Neural cell (in vitro differentiated cells): Measurements from ENCODE around the gene S100A16. TPM values are rescaled to one million over a fixed set of nuclear protein-coding genes. Genes with fewer than 3 reads are reported as not detected.

Experiments
- H2AFZ ChIP-seq: fragments of 200-600, 300-800 bp; sonication (generic), shearing (Covaris generic); 2 replicates; pipeline ENCODE4 v1.6.0; 2014; ENCODE audit warnings: low read depth, mild to moderate bottlenecking, antibody characterized with exemption, low read length, moderate library complexity
- H3F3A ChIP-seq: fragments of 200-600 bp; shearing (Covaris generic); 2 replicates; pipeline ENCODE4 v1.6.1; 2016; ENCODE audit warnings: mild to moderate bottlenecking, moderate library complexity, mixed read lengths, antibody characterized with exemption, low read length; ENCODE audit not compliant: insufficient read depth, poor library complexity, severe bottlenecking
- H3K27ac ChIP-seq: fragments of 200-600, 300-800 bp; sonication (generic), shearing (Covaris generic); 2 replicates; pipeline ENCODE4 v1.5.1; 2014; ENCODE audit warnings: mild to moderate bottlenecking, low read length, moderate library complexity
- H3K27me3 ChIP-seq: fragments of 300-800, 200-600 bp; sonication (generic), shearing (Covaris generic); 2 replicates; pipeline ENCODE4 v1.6.0; 2014; ENCODE audit warnings: mild to moderate bottlenecking, low read depth, low read length, moderate library complexity; ENCODE audit not compliant: insufficient read depth
- H3K36me3 ChIP-seq: fragments of 300-800, 200-600 bp; sonication (generic), shearing (Covaris generic); 2 replicates; pipeline ENCODE4 v1.5.1; 2014; ENCODE audit warnings: mild to moderate bottlenecking, antibody characterized with exemption, low read length, moderate library complexity; ENCODE audit not compliant: insufficient read depth
- H3K4me2 ChIP-seq: fragments of 300-800, 200-600 bp; sonication (generic), shearing (Covaris generic); 2 replicates; pipeline ENCODE4 v1.6.0; 2014; ENCODE audit warnings: mild to moderate bottlenecking, low read length
- H3K4me3 ChIP-seq: fragments of 300-800, 200-600 bp; sonication (generic), shearing (Covaris generic); 2 replicates; pipeline ENCODE4 v1.5.1; 2014; ENCODE audit warnings: mild to moderate bottlenecking, low read length, moderate library complexity
- H3K79me2 ChIP-seq: fragments of 200-600 bp; shearing (Covaris generic); replicated peaks from 2 replicates; pipeline ENCODE4 v1.6.0; 2014; ENCODE audit warnings: mild to moderate bottlenecking, low read length, moderate library complexity; ENCODE audit not compliant: insufficient read depth
- H3K9ac ChIP-seq: fragments of 300-800, 200-600 bp; sonication (generic), shearing (Covaris generic); 2 replicates; pipeline ENCODE4 v1.6.1; 2016; ENCODE audit warnings: mild to moderate bottlenecking, low read length, mixed read lengths
- H3K9me2 ChIP-seq: fragments of 200-600 bp; shearing (Covaris generic); 2 replicates; pipeline ENCODE4 v1.6.1; 2016; ENCODE audit warnings: mild to moderate bottlenecking, low read length, mixed read lengths; ENCODE audit not compliant: insufficient read depth
- H3K9me3 ChIP-seq: fragments of 200-600, 300-800 bp; sonication (generic), shearing (Covaris generic); 2 replicates; pipeline ENCODE4 v1.6.1; 2016; ENCODE audit warnings: mild to moderate bottlenecking, mixed run types, low read length, moderate library complexity, mixed read lengths
- H4K20me1 ChIP-seq: fragments of 200-600 bp; shearing (Covaris generic); 2 replicates; pipeline ENCODE4 v1.6.1; 2016; ENCODE audit warnings: mild to moderate bottlenecking, mixed run types; ENCODE audit not compliant: insufficient read depth
- EP300 ChIP-seq: fragments of 450-650 bp; conservative IDR thresholded peaks from 2 replicates; pipeline ENCODE4 v1.6.1; 2014; ENCODE audit warnings: antibody characterized with exemption, mild to moderate bottlenecking, moderate library complexity; ENCODE audit not compliant: poor library complexity, severe bottlenecking
- EZH2 ChIP-seq: fragments of 200-600, 300-800 bp; shearing (Covaris generic), sonication (generic); IDR thresholded peaks from 2 replicates; pipeline ENCODE4 v1.6.1; 2014; ENCODE audit warnings: antibody characterized with exemption, low read length, borderline replicate concordance, mild to moderate bottlenecking; ENCODE audit not compliant: insufficient read depth, poor library complexity, severe bottlenecking
- MXI1 ChIP-seq: fragments of 450-650 bp; conservative IDR thresholded peaks from 2 replicates; pipeline ENCODE4 v1.6.1; 2014; ENCODE audit warnings: antibody characterized with exemption, mild to moderate bottlenecking; ENCODE audit not compliant: poor library complexity, severe bottlenecking
- POLR2AphosphoS5 ChIP-seq: IDR thresholded peaks from 2 replicates; pipeline ENCODE4 v1.6.1; 2012
- RAD21 ChIP-seq: fragments of 450-650 bp; conservative IDR thresholded peaks from 2 replicates; pipeline ENCODE4 v1.6.1; 2014; ENCODE audit warnings: antibody characterized with exemption, mild to moderate bottlenecking, moderate library complexity
- SMC3 ChIP-seq: fragments of 450-650 bp; conservative IDR thresholded peaks from 2 replicates; pipeline ENCODE4 v1.6.1; 2014; ENCODE audit warnings: antibody characterized with exemption, mild to moderate bottlenecking, moderate library complexity; ENCODE audit not compliant: poor library complexity
- TAF1 ChIP-seq: IDR thresholded peaks from 2 replicates; pipeline ENCODE4 v1.6.1; 2012; ENCODE audit warnings: low read depth
- polyA plus RNA-seq: library from polyadenylated mRNA; depleted of rRNA; stranded (reverse); fragments of >200 nt; gene quantifications from 2 replicates; pipeline ENCODE4 v1.2.3, GENCODE V29; 2014
- TF ChIP-seq, protein P1 (sequence below): fragments of 450-650 bp; IDR thresholded peaks from 2 replicates; pipeline ENCODE4 v1.5.1; 2014; ENCODE audit warnings: antibody characterized with exemption, mild to moderate bottlenecking, moderate library complexity; ENCODE audit not compliant: poor library complexity, severe bottlenecking
- TF ChIP-seq, protein P2 (sequence below): IDR thresholded peaks from 2 replicates; pipeline ENCODE4 v1.6.1; 2012; ENCODE audit warnings: borderline replicate concordance

Gene S100A16
- polyA plus RNA-seq, 1 donor from 2014 or later: not detected

GRCh38 chr1:153566414-153567371, 46.2 kb downstream of the S100A16 start:
- H3K9ac ChIP-seq: no peak overlapping the region
- no peaks in the 10 kb centered on the region for H3K36me3 ChIP-seq
- no peak overlapping the region for H3K4me2 ChIP-seq
- no peak overlapping the region for H3K27ac ChIP-seq
- H3F3A ChIP-seq: no peaks in the 10 kb centered on the region
- no peaks in the 10 kb centered on the region for H3K27me3 ChIP-seq
- no peak for TF ChIP-seq TAF1
- no peak for TF ChIP-seq RAD21
- TF ChIP-seq SMC3: no peak
- TF ChIP-seq EP300: no peak
- TF ChIP-seq MXI1: no peak
- TF ChIP-seq POLR2AphosphoS5: no peak
- TF ChIP-seq, protein P1, sequence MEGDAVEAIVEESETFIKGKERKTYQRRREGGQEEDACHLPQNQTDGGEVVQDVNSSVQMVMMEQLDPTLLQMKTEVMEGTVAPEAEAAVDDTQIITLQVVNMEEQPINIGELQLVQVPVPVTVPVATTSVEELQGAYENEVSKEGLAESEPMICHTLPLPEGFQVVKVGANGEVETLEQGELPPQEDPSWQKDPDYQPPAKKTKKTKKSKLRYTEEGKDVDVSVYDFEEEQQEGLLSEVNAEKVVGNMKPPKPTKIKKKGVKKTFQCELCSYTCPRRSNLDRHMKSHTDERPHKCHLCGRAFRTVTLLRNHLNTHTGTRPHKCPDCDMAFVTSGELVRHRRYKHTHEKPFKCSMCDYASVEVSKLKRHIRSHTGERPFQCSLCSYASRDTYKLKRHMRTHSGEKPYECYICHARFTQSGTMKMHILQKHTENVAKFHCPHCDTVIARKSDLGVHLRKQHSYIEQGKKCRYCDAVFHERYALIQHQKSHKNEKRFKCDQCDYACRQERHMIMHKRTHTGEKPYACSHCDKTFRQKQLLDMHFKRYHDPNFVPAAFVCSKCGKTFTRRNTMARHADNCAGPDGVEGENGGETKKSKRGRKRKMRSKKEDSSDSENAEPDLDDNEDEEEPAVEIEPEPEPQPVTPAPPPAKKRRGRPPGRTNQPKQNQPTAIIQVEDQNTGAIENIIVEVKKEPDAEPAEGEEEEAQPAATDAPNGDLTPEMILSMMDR: no peak
- no peak for TF ChIP-seq EZH2
- TF ChIP-seq, protein P2, sequence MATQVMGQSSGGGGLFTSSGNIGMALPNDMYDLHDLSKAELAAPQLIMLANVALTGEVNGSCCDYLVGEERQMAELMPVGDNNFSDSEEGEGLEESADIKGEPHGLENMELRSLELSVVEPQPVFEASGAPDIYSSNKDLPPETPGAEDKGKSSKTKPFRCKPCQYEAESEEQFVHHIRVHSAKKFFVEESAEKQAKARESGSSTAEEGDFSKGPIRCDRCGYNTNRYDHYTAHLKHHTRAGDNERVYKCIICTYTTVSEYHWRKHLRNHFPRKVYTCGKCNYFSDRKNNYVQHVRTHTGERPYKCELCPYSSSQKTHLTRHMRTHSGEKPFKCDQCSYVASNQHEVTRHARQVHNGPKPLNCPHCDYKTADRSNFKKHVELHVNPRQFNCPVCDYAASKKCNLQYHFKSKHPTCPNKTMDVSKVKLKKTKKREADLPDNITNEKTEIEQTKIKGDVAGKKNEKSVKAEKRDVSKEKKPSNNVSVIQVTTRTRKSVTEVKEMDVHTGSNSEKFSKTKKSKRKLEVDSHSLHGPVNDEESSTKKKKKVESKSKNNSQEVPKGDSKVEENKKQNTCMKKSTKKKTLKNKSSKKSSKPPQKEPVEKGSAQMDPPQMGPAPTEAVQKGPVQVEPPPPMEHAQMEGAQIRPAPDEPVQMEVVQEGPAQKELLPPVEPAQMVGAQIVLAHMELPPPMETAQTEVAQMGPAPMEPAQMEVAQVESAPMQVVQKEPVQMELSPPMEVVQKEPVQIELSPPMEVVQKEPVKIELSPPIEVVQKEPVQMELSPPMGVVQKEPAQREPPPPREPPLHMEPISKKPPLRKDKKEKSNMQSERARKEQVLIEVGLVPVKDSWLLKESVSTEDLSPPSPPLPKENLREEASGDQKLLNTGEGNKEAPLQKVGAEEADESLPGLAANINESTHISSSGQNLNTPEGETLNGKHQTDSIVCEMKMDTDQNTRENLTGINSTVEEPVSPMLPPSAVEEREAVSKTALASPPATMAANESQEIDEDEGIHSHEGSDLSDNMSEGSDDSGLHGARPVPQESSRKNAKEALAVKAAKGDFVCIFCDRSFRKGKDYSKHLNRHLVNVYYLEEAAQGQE: no peak
- no peak overlapping the region for H3K4me3 ChIP-seq
- H2AFZ ChIP-seq: no peak overlapping the region
- no peaks in the 10 kb centered on the region for H4K20me1 ChIP-seq
- no peaks in the 10 kb centered on the region for H3K79me2 ChIP-seq
- no peaks in the 10 kb centered on the region for H3K9me3 ChIP-seq
- H3K9me2 ChIP-seq: no peaks in the 10 kb centered on the region

DNA sequence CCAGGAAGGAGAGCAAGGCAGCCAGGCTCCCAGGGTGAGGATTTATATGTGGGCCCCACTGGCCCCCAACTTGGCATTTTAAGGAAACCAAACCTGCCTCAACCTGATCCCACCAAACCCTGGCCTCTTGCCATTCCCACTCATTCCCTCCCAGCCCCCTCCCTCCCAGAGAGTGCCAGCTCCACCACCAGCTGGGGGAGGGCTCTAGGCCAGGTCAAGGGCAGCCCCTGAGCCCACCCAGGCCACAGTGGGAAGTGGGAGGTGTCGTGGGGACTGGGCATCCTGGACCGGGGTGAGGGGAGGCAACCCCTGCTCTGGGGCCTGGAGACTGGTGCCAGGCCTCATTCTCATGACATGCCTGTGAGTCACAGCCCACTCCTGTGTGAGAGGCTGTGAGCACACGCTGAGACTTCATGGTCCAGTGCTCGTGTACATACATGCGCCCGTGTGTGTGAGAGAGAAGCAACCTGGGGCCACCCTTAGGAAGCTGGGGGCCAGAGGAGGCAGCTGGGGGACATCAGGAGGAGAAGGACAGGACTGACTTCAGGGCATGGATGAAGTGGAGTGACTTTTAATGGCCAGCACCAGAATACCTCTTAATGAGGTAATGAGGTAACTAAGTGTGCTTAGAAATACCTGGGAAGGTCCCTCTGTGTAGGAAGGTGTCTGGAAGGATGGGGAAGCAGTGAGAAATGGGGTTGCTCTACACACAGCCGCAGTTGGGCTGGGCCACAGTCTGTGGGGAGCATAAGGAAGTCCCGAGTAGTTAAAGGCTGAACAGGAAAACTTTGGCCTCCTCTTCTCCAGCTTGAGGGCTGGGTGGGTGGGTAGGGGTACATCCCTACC, 47.2 kb downstream of the S100A16 start, which contains the start of gene S100A2:
TSS of gene S100A2 (minus strand) at position 316 of the 846 bp plus-strand sequence. CDS start 1,967 bp downstream, outside the sequence.
- no peak within 1 kb of the TSS for H3K27ac ChIP-seq
- no peak within 1 kb of the TSS for H3K4me2 ChIP-seq
- no peak within 1 kb of the TSS for H2AFZ ChIP-seq
- H3F3A ChIP-seq: no peaks in the 10 kb centered on the region
- no peaks in the 10 kb centered on the region for H3K79me2 ChIP-seq
- no peaks in the 10 kb centered on the region for H3K9me2 ChIP-seq
- no peaks in the 10 kb centered on the region for H3K36me3 ChIP-seq
- H3K9ac ChIP-seq: no peak within 1 kb of the TSS
- TF ChIP-seq RAD21 (no peak), TAF1 (no peak), POLR2AphosphoS5 (no peak), EZH2 (no peak), SMC3 (no peak), MXI1 (no peak), EP300 (no peak)
- TF ChIP-seq, protein P2: no peak
- TF ChIP-seq, protein P1: no peak
- no peak within 1 kb of the TSS for H3K4me3 ChIP-seq
- no peaks in the 10 kb centered on the region for H4K20me1 ChIP-seq
- H3K9me3 ChIP-seq: no peaks in the 10 kb centered on the region
- H3K27me3 ChIP-seq: no peaks in the 10 kb centered on the region
